DOHH2 (cell line): ENCODE results near the gene CPT1A.

ENCODE experiments used
- H3F3A ChIP-seq: fragments of 200-600 bp; sonication (generic), shearing (Covaris generic); 2 replicates; pipeline ENCODE4 v1.6.0; 2016; ENCODE audit warnings: antibody characterized with exemption, mild to moderate bottlenecking; ENCODE audit not compliant: control insufficient read depth, insufficient read depth
- H3K27ac ChIP-seq: fragments of 200-600 bp; sonication (generic); 2 replicates; pipeline ENCODE4 v1.5.1; 2014; ENCODE audit warnings: low read depth, mild to moderate bottlenecking, low read length, moderate library complexity
- H3K27me3 ChIP-seq: fragments of 200-600 bp; sonication (generic); 2 replicates; pipeline ENCODE4 v1.6.1; 2014; ENCODE audit warnings: mild to moderate bottlenecking, low read length, mixed read lengths; ENCODE audit not compliant: control insufficient read depth
- H3K36me3 ChIP-seq: fragments of 200-600 bp; sonication (generic); 2 replicates; pipeline ENCODE4 v1.6.1; 2014; ENCODE audit warnings: mild to moderate bottlenecking, low read length, moderate library complexity, mixed read lengths; ENCODE audit not compliant: control insufficient read depth
- H3K4me1 ChIP-seq: fragments of 200-600 bp; sonication (generic); 2 replicates; pipeline ENCODE4 v1.6.1; 2014; ENCODE audit warnings: mild to moderate bottlenecking, low read length, mixed read lengths; ENCODE audit not compliant: control insufficient read depth
- H3K4me2 ChIP-seq: fragments of 200-600 bp; sonication (generic); 2 replicates; pipeline ENCODE4 v1.6.0; 2014; ENCODE audit warnings: mild to moderate bottlenecking, low read length, moderate library complexity
- H3K4me3 ChIP-seq: fragments of 200-600 bp; sonication (generic); 2 replicates; pipeline ENCODE4 v1.5.1; 2014; ENCODE audit warnings: mild to moderate bottlenecking, low read length, mixed read lengths
- H3K79me2 ChIP-seq: fragments of 200-600 bp; sonication (generic); 2 replicates; pipeline ENCODE4 v1.6.1; 2014; ENCODE audit warnings: mild to moderate bottlenecking, low read length, mixed read lengths; ENCODE audit not compliant: control insufficient read depth
- H3K9me2 ChIP-seq: fragments of 200-600 bp; sonication (generic); replicated peaks from 2 replicates; pipeline ENCODE4 v1.6.1; 2014; ENCODE audit warnings: mild to moderate bottlenecking, low read length, mixed read lengths; ENCODE audit not compliant: control insufficient read depth
- H3K9me3 ChIP-seq: fragments of 200-600 bp; sonication (generic); 2 replicates; pipeline ENCODE4 v1.6.1; 2014; ENCODE audit warnings: antibody characterized with exemption, low read length, mixed read lengths; ENCODE audit not compliant: control insufficient read depth, insufficient read depth
- H4K20me1 ChIP-seq: fragments of 200-600 bp; sonication (generic); 2 replicates; pipeline ENCODE4 v1.6.0; 2014; ENCODE audit warnings: low read depth, mild to moderate bottlenecking, antibody characterized with exemption, low read length, moderate library complexity; ENCODE audit not compliant: control insufficient read depth, insufficient read depth
- EZH2phosphoT487 ChIP-seq: fragments of 200-600 bp; sonication (generic); IDR thresholded peaks from 2 replicates; pipeline ENCODE4 v1.6.1; 2017; ENCODE audit warnings: borderline replicate concordance, mild to moderate bottlenecking, antibody characterized with exemption, low read length, moderate library complexity, mixed read lengths
- TF ChIP-seq, protein P1 (sequence below): fragments of 200-600 bp; sonication (generic); IDR thresholded peaks from one replicate; pipeline ENCODE4 v1.5.1; 2014; ENCODE audit warnings: antibody characterized with exemption, mild to moderate bottlenecking, low read depth, low read length; ENCODE audit not compliant: poor library complexity, severe bottlenecking

Gene CPT1A

DNA sequence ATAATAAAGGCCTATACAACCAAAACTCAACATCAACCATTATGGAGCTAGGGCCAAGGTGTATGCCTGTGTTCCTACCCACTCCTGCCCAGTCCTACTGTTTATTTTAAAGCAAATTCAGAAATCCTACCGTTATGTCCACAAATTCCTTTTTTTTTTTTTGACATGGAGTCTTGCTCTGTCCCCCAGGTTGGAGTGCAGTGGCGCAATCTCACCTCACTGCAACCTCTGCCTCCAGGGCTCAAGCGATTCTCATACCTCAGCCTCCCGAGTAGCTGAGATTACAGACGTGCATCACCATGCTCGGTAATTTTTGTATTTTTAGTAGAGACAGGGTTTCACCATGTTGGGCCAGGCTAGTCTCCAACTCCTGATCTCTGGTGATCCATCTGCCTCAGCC is 3.1 kb upstream of the CPT1A start:
- no peak overlapping the region for H3K27ac ChIP-seq
- H3K4me1 ChIP-seq = peaks cover 42% of the 10 kb centered on the region
- H3K9me3 ChIP-seq = no peaks in the 10 kb centered on the region
- no peak overlapping the region for H3K4me2 ChIP-seq
- no peaks in the 10 kb centered on the region for H3K36me3 ChIP-seq
- H3F3A ChIP-seq = peaks cover 8% of the 10 kb centered on the region
- H3K9me2 ChIP-seq = no peaks in the 10 kb centered on the region
- H4K20me1 ChIP-seq = no peaks in the 10 kb centered on the region
- H3K79me2 ChIP-seq = no peaks in the 10 kb centered on the region
- no peak for TF ChIP-seq EZH2phosphoT487
- TF ChIP-seq, protein P1, sequence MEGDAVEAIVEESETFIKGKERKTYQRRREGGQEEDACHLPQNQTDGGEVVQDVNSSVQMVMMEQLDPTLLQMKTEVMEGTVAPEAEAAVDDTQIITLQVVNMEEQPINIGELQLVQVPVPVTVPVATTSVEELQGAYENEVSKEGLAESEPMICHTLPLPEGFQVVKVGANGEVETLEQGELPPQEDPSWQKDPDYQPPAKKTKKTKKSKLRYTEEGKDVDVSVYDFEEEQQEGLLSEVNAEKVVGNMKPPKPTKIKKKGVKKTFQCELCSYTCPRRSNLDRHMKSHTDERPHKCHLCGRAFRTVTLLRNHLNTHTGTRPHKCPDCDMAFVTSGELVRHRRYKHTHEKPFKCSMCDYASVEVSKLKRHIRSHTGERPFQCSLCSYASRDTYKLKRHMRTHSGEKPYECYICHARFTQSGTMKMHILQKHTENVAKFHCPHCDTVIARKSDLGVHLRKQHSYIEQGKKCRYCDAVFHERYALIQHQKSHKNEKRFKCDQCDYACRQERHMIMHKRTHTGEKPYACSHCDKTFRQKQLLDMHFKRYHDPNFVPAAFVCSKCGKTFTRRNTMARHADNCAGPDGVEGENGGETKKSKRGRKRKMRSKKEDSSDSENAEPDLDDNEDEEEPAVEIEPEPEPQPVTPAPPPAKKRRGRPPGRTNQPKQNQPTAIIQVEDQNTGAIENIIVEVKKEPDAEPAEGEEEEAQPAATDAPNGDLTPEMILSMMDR = no peak
- no peak overlapping the region for H3K4me3 ChIP-seq
- H3K27me3 ChIP-seq = peaks cover 48% of the 10 kb centered on the region

DNA sequence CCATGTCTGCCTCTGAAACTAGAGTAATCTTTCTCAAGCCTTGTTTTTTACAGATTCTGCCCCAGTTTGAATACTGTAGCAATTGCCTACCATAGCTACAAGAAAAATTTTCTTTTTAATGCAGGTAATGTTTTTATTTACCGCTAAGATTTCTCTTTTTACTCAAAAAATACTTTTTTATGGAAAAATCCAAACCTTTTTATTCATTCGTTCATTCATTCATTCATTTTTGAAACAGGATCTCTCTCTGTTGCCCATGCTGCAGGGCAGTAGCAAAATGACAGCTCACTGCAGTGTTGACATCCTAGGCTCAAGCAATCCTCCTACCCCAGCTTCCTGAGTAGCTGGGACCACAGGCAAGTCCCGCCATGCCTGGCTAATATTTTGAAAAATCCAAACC is 2.7 kb upstream of the CPT1A start:
- Histone ChIP-seq H3K27me3 (peaks cover 53% of the 10 kb centered on the region), H3K4me3 (no peak overlapping the region)

GRCh38 chr11:68843703-68844312 is 2.1 kb upstream of the CPT1A start:
- Histone ChIP-seq H3K4me1 (peaks cover 51% of the 10 kb centered on the region), H4K20me1 (no peaks in the 10 kb centered on the region), H3K27me3 (peaks cover 56% of the 10 kb centered on the region), H3F3A (peaks cover 13% of the 10 kb centered on the region), H3K9me2 (no peaks in the 10 kb centered on the region), H3K4me2 (peak overlapping the region; percentile 56), H3K79me2 (no peaks in the 10 kb centered on the region), H3K36me3 (no peaks in the 10 kb centered on the region), H3K27ac (no peak overlapping the region), H3K4me3 (peak overlapping the region; percentile 51), H3K9me3 (no peaks in the 10 kb centered on the region)
- TF ChIP-seq, protein P1 = peak; percentile 59
- peak; percentile 80 for TF ChIP-seq EZH2phosphoT487

More for the DNA sequence above, 2.7 kb upstream of the CPT1A start:
- Histone ChIP-seq H3K4me1 (peaks cover 46% of the 10 kb centered on the region), H4K20me1 (no peaks in the 10 kb centered on the region), H3K9me2 (no peaks in the 10 kb centered on the region), H3K79me2 (no peaks in the 10 kb centered on the region), H3K9me3 (no peaks in the 10 kb centered on the region), H3K27ac (no peak overlapping the region), H3F3A (peaks cover 10% of the 10 kb centered on the region), H3K4me2 (peak overlapping the region; percentile 56; the same call in 1 of the 2 replicates), H3K36me3 (no peaks in the 10 kb centered on the region)
- no peak for TF ChIP-seq EZH2phosphoT487
- TF ChIP-seq, protein P1 = no peak
